GM13977 (cell line): Measurements from ENCODE around the gene CRELD2.

Source experiments
- DNase-seq: peaks from one replicate; pipeline ENCODE4 v3.0.0; 2012; ENCODE audit warnings: low spot score
- in situ Hi-C: fragments of 300-500 bp; cut with MboI; formaldehyde crosslinking; loops from one replicate; pipeline ENCODE4 v1.12.0; 2022; ENCODE audit warnings: low sequenced_read_pairs, low pct_unique_long_range_greater_than_20kb, mixed read lengths, inconsistent platforms; ENCODE audit not compliant: unreplicated experiment
- TF ChIP-seq, protein P1 (sequence below): IDR thresholded peaks from 2 replicates; pipeline ENCODE4 v1.5.1; 2012; ENCODE audit warnings: mild to moderate bottlenecking, control low read depth; ENCODE audit not compliant: insufficient read depth; ENCODE audit errors: extremely low read depth, missing control alignments

Gene CRELD2

DNA sequence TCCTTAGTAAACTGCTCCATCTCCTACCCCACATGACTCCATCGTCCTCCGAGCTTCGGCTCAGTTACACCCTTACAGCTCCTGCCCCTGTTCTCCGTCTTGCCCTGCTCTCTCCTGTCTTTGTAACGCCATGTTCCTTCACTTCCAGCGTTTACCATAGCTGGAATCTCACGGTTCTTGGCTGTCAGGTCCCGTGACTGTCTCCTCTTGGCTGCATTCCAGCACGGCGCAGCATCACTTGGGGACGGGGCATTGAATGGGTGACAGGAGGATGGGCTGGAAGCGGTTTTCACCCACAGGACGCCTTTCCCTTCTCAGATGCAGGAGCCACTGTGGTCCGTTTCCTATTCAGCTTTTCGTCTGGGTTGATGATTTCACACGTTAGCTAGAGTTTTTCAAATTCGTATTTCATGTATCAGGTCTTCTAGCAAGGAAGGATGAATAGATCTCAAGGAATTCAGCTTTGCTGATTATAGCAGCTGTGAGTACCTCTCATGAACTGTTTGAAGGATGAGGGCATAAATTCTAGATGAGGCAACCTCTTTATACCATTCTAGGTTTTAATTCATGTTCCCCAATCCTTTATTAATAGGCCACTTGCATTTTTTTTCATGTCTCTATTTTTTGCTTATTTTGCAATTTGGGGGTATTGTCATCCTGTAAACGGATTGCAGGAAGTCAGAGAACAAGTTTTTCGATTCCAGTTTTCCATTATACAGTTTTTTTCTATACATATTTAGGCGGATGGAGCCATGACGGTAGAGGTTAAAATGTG lies 35.7 kb upstream of the CRELD2 start:
- in situ Hi-C loops, result no loop called here
- TF ChIP-seq, protein P1, sequence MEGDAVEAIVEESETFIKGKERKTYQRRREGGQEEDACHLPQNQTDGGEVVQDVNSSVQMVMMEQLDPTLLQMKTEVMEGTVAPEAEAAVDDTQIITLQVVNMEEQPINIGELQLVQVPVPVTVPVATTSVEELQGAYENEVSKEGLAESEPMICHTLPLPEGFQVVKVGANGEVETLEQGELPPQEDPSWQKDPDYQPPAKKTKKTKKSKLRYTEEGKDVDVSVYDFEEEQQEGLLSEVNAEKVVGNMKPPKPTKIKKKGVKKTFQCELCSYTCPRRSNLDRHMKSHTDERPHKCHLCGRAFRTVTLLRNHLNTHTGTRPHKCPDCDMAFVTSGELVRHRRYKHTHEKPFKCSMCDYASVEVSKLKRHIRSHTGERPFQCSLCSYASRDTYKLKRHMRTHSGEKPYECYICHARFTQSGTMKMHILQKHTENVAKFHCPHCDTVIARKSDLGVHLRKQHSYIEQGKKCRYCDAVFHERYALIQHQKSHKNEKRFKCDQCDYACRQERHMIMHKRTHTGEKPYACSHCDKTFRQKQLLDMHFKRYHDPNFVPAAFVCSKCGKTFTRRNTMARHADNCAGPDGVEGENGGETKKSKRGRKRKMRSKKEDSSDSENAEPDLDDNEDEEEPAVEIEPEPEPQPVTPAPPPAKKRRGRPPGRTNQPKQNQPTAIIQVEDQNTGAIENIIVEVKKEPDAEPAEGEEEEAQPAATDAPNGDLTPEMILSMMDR, result no peak
- no peak for DNase-seq

DNA sequence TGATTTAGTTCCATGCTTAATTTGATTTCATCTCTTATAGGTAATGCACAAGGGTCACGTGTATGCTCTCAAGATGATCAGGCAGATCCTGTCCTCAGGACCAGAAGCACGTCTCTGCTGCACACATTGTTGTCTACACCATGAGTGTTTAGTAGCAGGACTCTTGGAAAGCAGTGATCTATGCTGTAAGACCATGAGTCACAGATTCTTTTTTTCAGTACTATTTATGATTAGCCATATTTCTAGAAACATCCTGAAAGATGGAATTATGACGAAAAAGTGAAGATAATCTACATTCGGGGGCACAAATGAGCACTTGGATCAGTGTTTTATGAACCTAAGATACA lies 35.2 kb upstream of the CRELD2 start:
- in situ Hi-C loops, result no loop called here
- no peak for DNase-seq
- TF ChIP-seq, protein P1, result no peak

DNA sequence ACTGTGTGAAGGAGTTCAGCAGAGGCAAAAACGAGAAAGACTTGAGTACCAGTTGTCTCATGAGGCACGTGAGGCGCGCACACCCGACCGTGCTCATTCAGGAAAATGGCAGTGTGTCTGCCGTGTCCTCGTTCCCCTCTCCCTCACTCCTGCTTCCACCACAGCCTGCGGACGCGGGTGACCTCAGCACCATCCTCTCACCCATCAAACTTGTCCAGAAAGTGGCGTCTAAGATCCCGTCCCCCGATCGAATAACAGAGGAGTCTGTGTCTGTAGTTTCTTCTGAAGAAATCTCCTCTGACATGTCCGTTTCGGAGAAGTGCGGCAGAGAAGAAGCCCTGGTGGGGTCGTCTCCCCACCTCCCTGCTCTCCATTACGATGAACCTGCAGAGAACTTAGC lies 34.4 kb upstream of the CRELD2 start:
- TF ChIP-seq, protein P1, result no peak
- in situ Hi-C loops, result no loop called here

DNA sequence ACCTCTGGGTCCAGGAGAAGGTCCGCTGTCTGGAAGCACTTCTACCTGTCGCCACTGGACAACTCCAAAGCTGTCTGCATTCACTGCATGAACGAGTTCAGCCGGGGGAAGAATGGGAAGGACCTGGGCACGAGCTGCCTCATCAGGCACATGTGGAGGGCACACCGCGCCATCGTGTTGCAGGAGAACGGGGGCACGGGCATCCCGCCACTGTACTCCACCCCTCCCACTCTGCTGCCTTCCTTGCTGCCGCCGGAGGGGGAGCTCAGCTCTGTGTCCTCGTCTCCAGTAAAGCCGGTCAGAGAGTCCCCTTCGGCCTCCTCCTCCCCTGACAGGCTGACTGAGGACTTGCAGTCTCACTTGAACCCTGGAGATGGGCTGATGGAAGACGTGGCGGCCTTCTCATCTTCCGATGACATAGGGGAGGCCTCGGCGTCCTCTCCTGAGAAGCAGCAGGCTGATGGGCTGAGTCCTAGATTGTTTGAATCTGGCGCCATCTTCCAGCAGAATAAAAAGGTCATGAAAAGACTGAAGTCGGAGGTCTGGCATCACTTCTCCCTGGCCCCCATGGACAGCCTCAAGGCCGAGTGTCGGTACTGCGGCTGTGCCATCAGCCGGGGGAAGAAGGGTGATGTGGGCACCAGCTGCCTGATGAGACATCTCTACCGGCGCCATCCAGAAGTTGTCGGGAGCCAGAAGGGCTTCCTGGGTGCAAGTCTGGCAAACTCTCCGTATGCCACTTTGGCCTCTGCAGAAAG lies 33.8 kb upstream of the CRELD2 start:
- in situ Hi-C loops, result no loop called here
- TF ChIP-seq, protein P1, result no peak
- DNase-seq, result no peak

More for the DNA sequence above, 34.4 kb upstream of the CRELD2 start:
- no peak for DNase-seq

DNA sequence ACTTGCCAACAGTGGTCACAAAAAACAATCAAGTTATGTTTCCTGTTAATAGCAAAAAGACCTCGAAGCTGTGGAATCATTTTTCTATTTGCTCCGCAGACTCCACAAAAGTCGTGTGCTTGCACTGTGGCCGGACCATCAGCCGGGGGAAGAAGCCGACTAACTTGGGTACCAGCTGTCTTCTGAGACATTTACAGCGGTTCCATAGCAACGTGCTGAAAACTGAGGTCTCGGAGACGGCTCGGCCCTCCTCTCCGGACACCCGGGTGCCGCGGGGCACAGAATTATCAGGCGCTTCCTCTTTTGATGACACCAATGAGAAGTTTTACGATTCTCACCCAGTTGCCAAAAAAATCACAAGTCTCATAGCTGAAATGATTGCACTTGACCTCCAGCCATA lies 33.2 kb upstream of the CRELD2 start:
- TF ChIP-seq, protein P1, result no peak
- in situ Hi-C loops, result no loop called here
- no peak for DNase-seq

DNA sequence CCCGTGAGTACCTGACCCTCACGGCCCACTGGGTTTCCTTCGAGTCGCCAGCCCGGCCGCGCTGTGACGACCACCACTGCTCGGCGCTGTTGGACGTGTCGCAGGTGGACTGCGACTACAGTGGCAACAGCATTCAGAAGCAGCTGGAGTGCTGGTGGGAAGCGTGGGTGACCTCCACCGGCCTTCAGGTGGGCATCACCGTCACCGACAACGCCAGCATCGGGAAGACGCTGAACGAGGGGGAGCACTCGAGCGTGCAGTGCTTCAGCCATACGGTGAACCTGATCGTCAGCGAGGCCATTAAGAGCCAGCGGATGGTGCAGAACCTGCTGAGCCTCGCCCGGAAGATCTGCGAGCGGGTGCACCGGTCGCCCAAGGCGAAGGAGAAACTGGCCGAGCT lies 32.6 kb upstream of the CRELD2 start:
- TF ChIP-seq, protein P1, result no peak
- in situ Hi-C loops, result no loop called here

More for the DNA sequence above, 32.6 kb upstream of the CRELD2 start:
- no peak for DNase-seq
